ENCODE results near the gene USP13.
"Not testable (repeated sequence)": the region's sequence is repeated elsewhere in the genome, so short reads cannot be mapped to it uniquely, and the experiment has no call there.

Gene USP13

GRCh38 chr3:179652447-179653095, at the start of gene USP13:
USP13 (plus strand) TSS chr3:179653040; CDS start chr3:179653226, 186 bp downstream.
- peak; percentile 30 to 31 for DNase-seq

- DNase-seq, result no peak
Observed at GRCh38 chr3:179603321-179603720, 49.5 kb upstream of the USP13 start.

GRCh38 chr3:179603831-179604230, 49.0 kb upstream of the USP13 start:
- DNase-seq, result no peak

- peak; percentile 84 to 87 for DNase-seq
Observed at GRCh38 chr3:179604321-179605078, 48.3 kb upstream of the USP13 start, which contains the start of the genes MRPL47 and NDUFB5. MRPL47 (minus strand) TSS chr3:179604638; CDS start chr3:179604624, 14 bp downstream. NDUFB5 (plus strand) TSS chr3:179604794; CDS start chr3:179604816, 22 bp downstream.

GRCh38 chr3:179606534-179607085, 46.2 kb upstream of the USP13 start:
- no peak for DNase-seq

- DNase-seq, result no peak
Observed at GRCh38 chr3:179608931-179609720, 43.7 kb upstream of the USP13 start.

- no peak for DNase-seq
Observed at GRCh38 chr3:179610066-179610465, 42.8 kb upstream of the USP13 start.

- no peak for DNase-seq
Observed at GRCh38 chr3:179613807-179614206, 39.0 kb upstream of the USP13 start.

- no peak for DNase-seq
Observed at GRCh38 chr3:179615458-179616173, 37.2 kb upstream of the USP13 start.

- no peak for DNase-seq
Observed at GRCh38 chr3:179622023-179622422, 30.8 kb upstream of the USP13 start.

GRCh38 chr3:179624451-179624850, 28.4 kb upstream of the USP13 start:
- DNase-seq, result no peak

- DNase-seq, result no peak
Observed at GRCh38 chr3:179630753-179631451, 21.9 kb upstream of the USP13 start.

- DNase-seq, result no peak
Observed at GRCh38 chr3:179640469-179640868, 12.4 kb upstream of the USP13 start.

- no peak for DNase-seq
Observed at GRCh38 chr3:179642871-179643270, 10.0 kb upstream of the USP13 start.

- DNase-seq, result not testable (repeated sequence)
Observed at GRCh38 chr3:179643837-179644236, 9.0 kb upstream of the USP13 start.

GRCh38 chr3:179646177-179646576, 6.7 kb upstream of the USP13 start:
- DNase-seq, result no peak

- no peak for DNase-seq
Observed at GRCh38 chr3:179651687-179652446, 973 bp upstream of the USP13 start.

- DNase-seq, result peak; percentile 39 to 50
Observed at GRCh38 chr3:179653096-179653797, 407 bp downstream of the USP13 start.

GRCh38 chr3:179655236-179655635, 2.4 kb downstream of the USP13 start:
- DNase-seq, result no peak

GRCh38 chr3:179658606-179659005, 5.8 kb downstream of the USP13 start:
- DNase-seq, result no peak
